Panc1 (cell line): ENCODE results near the gene PGAM2. TPM values are rescaled to one million over a fixed set of nuclear protein-coding genes. Genes with fewer than 3 reads are reported as not detected.
A peak's percentile ranks its signal among the peaks of the same experiment; 100 is the strongest.

Source experiments
- ATAC-seq: fragments of 200-7000 bp; cut with Tn5 transposase; 2 replicates; pipeline ENCODE4 v1.9.1; 2020; ENCODE audit warnings: mild to moderate bottlenecking, moderate library complexity
- BruUV-seq: library from RNA; stranded (reverse); fragments of 400-500 nt; replicated peaks from 2 replicates; lab custom pipeline; 2021; lab: Mats Ljungman, UMichigan
- CTCF ChIA-PET: fragments of 300-600 bp; sonication (Branson Sonifier 250); formaldehyde crosslinking; loops from one replicate; lab custom pipeline; 2022; ENCODE audit warnings: antibody characterized with exemption; lab: Charles Lee
- POLR2A ChIA-PET: fragments of 300-600 bp; sonication (Branson Sonifier 250); formaldehyde crosslinking; loops from one replicate; lab custom pipeline; 2022; ENCODE audit warnings: antibody characterized with exemption; lab: Charles Lee
- DNase-seq: peaks from one replicate; pipeline ENCODE4 v3.0.0-alpha.2; 2010; ENCODE audit warnings: low read depth, low spot score
- H3K27ac ChIP-seq: 2 replicates; pipeline ENCODE4 v1.5.1; 2011; ENCODE audit warnings: mild to moderate bottlenecking, low read length, inconsistent platforms
- H3K27me3 ChIP-seq: fragments of 200-500 bp; sonication (Bioruptor generic); 2 replicates; pipeline ENCODE4 v1.6.0; 2014; ENCODE audit warnings: low read length, inconsistent platforms; ENCODE audit not compliant: control insufficient read depth, insufficient read depth
- H3K36me3 ChIP-seq: fragments of 200-500 bp; sonication (Bioruptor generic); 2 replicates; pipeline ENCODE4 v1.5.1; 2014; ENCODE audit warnings: inconsistent platforms, mild to moderate bottlenecking, low read length, moderate library complexity; ENCODE audit not compliant: control insufficient read depth, insufficient read depth
- H3K4me1 ChIP-seq: 2 replicates; pipeline ENCODE4 v1.5.1; 2011; ENCODE audit warnings: inconsistent platforms, mild to moderate bottlenecking, low read length, moderate library complexity; ENCODE audit not compliant: control insufficient read depth, insufficient read depth
- H3K4me3 ChIP-seq, 2 experiments: 2 replicates each; pipeline ENCODE4 v1.5.1; 2011 to 2012; ENCODE audit warnings: low read depth in 2 of 2, low read length in 2 of 2, mild to moderate bottlenecking in 2 of 2, inconsistent platforms in 1 of 2, moderate library complexity in 1 of 2
- H3K9me3 ChIP-seq: fragments of 200-500 bp; sonication (Bioruptor generic); 2 replicates; pipeline ENCODE4 v1.5.1; 2014; ENCODE audit warnings: low read depth, mild to moderate bottlenecking, inconsistent platforms, low read length, moderate library complexity; ENCODE audit not compliant: control insufficient read depth, insufficient read depth
- POLR2AphosphoS5 ChIP-seq: IDR thresholded peaks from 2 replicates; pipeline ENCODE4 v1.6.1; 2012; ENCODE audit warnings: mild to moderate bottlenecking, low read depth, low read length, moderate library complexity
- SIN3A ChIP-seq: IDR thresholded peaks from 2 replicates; pipeline ENCODE4 v1.6.1; 2012; ENCODE audit warnings: low read depth, mild to moderate bottlenecking, low read length, moderate library complexity, borderline replicate concordance; ENCODE audit not compliant: insufficient read depth
- TCF7L2 ChIP-seq: IDR thresholded peaks from 2 replicates; pipeline ENCODE4 v1.6.1; 2011; ENCODE audit warnings: mild to moderate bottlenecking, low read depth, low read length, inconsistent platforms
- in situ Hi-C: cut with HindIII; loops from 2 replicates; pipeline ENCODE4 v1.10.0; 2016; ENCODE audit warnings: low sequenced_read_pairs, low pct_unique_long_range_greater_than_20kb
- intact Hi-C: fragments of 100-400 bp; cut with micrococcal nuclease; formaldehyde crosslinking; loops from one replicate; pipeline ENCODE4 v1.10.0; 2022; ENCODE audit not compliant: unreplicated experiment
- total RNA-seq: library from RNA; stranded (reverse); gene quantifications from one replicate; pipeline ENCODE4 v1.2.1, GENCODE V29; 2021; ENCODE audit not compliant: unreplicated experiment
- TF ChIP-seq, protein P1 (sequence below): fragments of 450-650 bp; IDR thresholded peaks from 2 replicates; pipeline ENCODE4 v1.5.1; 2017; ENCODE audit warnings: mild to moderate bottlenecking
- TF ChIP-seq, protein P2 (sequence below), 2 experiments: IDR thresholded peaks; 2 replicates each; pipeline ENCODE4 v1.6.1; 2011 to 2012; ENCODE audit warnings: low read depth in 2 of 2, control low read depth in 1 of 2, low read length in 1 of 2, mild to moderate bottlenecking in 1 of 2, moderate library complexity in 1 of 2; ENCODE audit not compliant: insufficient read depth in 1 of 2

PGAM2 gene
- total RNA-seq, 1 experiment from 2014 or later: 1.3 TPM

DNA sequence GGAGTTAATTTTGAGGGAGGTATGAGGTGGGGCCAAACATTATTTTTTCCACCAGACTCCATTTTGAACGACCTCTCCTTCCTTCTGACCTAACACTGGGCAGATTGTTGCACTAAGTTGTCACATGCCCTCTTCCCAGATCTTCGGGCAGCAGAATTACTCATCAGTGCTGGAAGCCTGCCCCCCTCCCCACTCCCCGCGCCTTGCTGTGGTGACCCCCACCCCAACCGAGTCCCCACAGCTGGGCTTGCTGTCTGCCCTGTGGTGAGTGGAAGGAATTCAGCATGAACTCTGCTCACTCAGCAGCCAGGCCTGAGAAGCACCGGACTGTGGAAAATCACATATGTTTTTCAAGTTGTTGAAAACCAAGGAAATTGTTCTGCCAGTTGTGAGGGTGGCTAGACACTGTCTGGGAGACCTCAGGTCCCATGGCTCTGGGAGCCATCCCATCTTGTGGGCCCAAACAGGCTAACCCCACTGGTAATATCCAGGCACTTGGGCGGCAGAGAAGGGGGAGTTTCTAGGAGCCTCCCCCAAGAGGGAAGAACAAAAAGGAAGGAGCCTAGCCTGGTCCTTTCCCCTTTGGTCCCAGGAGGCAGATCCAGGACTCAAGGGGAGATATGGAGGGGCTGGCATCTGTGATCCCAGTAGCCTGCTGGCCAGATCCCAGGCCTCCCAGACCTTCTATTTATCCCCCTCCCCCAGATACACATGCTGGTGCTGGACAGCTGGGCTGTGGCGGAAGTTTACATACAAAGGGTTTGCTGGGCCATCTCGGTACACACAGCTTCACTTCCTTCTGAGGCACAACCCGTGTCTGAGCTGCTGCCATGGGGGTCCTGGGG is 35.3 kb upstream of the PGAM2 start:
- Histone ChIP-seq H3K36me3 (no peaks in the 10 kb centered on the region), H3K4me3 (no peak overlapping the region), H3K27ac (peak overlapping the region; percentile 44; the same call in 1 of the 2 replicates), H3K27me3 (no peaks in the 10 kb centered on the region), H3K4me1 (peaks cover 15% of the 10 kb centered on the region), H3K9me3 (no peaks in the 10 kb centered on the region)
- TF ChIP-seq, protein P1, sequence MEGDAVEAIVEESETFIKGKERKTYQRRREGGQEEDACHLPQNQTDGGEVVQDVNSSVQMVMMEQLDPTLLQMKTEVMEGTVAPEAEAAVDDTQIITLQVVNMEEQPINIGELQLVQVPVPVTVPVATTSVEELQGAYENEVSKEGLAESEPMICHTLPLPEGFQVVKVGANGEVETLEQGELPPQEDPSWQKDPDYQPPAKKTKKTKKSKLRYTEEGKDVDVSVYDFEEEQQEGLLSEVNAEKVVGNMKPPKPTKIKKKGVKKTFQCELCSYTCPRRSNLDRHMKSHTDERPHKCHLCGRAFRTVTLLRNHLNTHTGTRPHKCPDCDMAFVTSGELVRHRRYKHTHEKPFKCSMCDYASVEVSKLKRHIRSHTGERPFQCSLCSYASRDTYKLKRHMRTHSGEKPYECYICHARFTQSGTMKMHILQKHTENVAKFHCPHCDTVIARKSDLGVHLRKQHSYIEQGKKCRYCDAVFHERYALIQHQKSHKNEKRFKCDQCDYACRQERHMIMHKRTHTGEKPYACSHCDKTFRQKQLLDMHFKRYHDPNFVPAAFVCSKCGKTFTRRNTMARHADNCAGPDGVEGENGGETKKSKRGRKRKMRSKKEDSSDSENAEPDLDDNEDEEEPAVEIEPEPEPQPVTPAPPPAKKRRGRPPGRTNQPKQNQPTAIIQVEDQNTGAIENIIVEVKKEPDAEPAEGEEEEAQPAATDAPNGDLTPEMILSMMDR: no peak
- TF ChIP-seq, protein P2, sequence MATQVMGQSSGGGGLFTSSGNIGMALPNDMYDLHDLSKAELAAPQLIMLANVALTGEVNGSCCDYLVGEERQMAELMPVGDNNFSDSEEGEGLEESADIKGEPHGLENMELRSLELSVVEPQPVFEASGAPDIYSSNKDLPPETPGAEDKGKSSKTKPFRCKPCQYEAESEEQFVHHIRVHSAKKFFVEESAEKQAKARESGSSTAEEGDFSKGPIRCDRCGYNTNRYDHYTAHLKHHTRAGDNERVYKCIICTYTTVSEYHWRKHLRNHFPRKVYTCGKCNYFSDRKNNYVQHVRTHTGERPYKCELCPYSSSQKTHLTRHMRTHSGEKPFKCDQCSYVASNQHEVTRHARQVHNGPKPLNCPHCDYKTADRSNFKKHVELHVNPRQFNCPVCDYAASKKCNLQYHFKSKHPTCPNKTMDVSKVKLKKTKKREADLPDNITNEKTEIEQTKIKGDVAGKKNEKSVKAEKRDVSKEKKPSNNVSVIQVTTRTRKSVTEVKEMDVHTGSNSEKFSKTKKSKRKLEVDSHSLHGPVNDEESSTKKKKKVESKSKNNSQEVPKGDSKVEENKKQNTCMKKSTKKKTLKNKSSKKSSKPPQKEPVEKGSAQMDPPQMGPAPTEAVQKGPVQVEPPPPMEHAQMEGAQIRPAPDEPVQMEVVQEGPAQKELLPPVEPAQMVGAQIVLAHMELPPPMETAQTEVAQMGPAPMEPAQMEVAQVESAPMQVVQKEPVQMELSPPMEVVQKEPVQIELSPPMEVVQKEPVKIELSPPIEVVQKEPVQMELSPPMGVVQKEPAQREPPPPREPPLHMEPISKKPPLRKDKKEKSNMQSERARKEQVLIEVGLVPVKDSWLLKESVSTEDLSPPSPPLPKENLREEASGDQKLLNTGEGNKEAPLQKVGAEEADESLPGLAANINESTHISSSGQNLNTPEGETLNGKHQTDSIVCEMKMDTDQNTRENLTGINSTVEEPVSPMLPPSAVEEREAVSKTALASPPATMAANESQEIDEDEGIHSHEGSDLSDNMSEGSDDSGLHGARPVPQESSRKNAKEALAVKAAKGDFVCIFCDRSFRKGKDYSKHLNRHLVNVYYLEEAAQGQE (IDR thresholded peaks at IDR 0.05; ENCODE audit: insufficient read depth in 1 of 2, low read depth in 2 of 2, low read length in 1 of 2): no peak
- no peak for ATAC-seq
- in situ Hi-C loops: no loop called here
- no peak for DNase-seq
- no TSS peak for BruUV-seq
- CTCF ChIA-PET: no interaction called here
- POLR2A ChIA-PET: no interaction called here
- intact Hi-C loops: no loop called here

DNA sequence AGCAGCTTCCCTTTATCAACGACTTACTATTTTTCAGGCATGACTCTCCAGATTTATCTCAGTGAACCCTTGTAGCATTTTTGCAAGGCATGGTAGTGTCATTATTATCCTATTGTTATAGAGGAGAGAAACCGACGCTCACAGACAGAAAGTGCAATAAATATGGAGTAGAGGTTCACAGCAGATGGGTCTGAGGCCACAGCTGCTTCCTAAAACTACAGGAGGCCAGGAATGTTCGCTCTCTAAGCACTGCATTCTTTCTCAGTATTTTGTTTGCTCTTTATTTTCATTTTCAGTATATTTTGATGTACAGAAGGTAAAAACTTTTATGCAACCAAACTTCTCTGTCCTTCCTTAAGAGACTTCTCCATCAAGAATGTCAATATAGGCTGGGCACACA is 34.3 kb upstream of the PGAM2 start:
- ATAC-seq: no peak
- TF ChIP-seq TCF7L2 (no peak), SIN3A (no peak), POLR2AphosphoS5 (no peak)
- TF ChIP-seq, protein P1: no peak
- TF ChIP-seq, protein P2 (IDR thresholded peaks at IDR 0.05; ENCODE audit: insufficient read depth in 1 of 2, low read depth in 2 of 2, low read length in 1 of 2): no peak
- BruUV-seq: no TSS peak
- H3K4me1 ChIP-seq: peaks cover 15% of the 10 kb centered on the region
- POLR2A ChIA-PET: interaction anchor here (0.7 kb wide), 1 partner anchor 41 kb away, joined by 9 read pairs; no protein-coding TSS in a partner anchor
- H3K9me3 ChIP-seq: no peaks in the 10 kb centered on the region
- DNase-seq: no peak
- H3K36me3 ChIP-seq: no peaks in the 10 kb centered on the region
- CTCF ChIA-PET: no interaction called here
- intact Hi-C loops (no loop called here), in situ Hi-C loops (no loop called here)
- H3K27me3 ChIP-seq: no peaks in the 10 kb centered on the region
- H3K4me3 ChIP-seq: no peak overlapping the region
- H3K27ac ChIP-seq: no peak overlapping the region
